GM13977 (cell line): ENCODE measurements around the gene ZBTB4.

Experiments
- DNase-seq: peaks from one replicate; pipeline ENCODE4 v3.0.0; 2012; ENCODE audit warnings: low spot score
- CTCF ChIP-seq: IDR thresholded peaks from 2 replicates; pipeline ENCODE4 v1.5.1; 2012; ENCODE audit warnings: mild to moderate bottlenecking, control low read depth; ENCODE audit not compliant: insufficient read depth; ENCODE audit errors: extremely low read depth, missing control alignments
- in situ Hi-C: fragments of 300-500 bp; cut with MboI; formaldehyde crosslinking; loops from one replicate; pipeline ENCODE4 v1.12.0; 2022; ENCODE audit warnings: low sequenced_read_pairs, low pct_unique_long_range_greater_than_20kb, mixed read lengths, inconsistent platforms; ENCODE audit not compliant: unreplicated experiment

The ZBTB4 gene

GRCh38 chr17:7423679-7424078 lies 55.8 kb downstream of the ZBTB4 start:
- in situ Hi-C loops = no loop called here
- no peak for TF ChIP-seq CTCF
- no peak for DNase-seq

GRCh38 chr17:7421186-7421585 lies 58.2 kb downstream of the ZBTB4 start:
- no peak for DNase-seq
- no peak for TF ChIP-seq CTCF
- in situ Hi-C loops = no loop called here

DNA sequence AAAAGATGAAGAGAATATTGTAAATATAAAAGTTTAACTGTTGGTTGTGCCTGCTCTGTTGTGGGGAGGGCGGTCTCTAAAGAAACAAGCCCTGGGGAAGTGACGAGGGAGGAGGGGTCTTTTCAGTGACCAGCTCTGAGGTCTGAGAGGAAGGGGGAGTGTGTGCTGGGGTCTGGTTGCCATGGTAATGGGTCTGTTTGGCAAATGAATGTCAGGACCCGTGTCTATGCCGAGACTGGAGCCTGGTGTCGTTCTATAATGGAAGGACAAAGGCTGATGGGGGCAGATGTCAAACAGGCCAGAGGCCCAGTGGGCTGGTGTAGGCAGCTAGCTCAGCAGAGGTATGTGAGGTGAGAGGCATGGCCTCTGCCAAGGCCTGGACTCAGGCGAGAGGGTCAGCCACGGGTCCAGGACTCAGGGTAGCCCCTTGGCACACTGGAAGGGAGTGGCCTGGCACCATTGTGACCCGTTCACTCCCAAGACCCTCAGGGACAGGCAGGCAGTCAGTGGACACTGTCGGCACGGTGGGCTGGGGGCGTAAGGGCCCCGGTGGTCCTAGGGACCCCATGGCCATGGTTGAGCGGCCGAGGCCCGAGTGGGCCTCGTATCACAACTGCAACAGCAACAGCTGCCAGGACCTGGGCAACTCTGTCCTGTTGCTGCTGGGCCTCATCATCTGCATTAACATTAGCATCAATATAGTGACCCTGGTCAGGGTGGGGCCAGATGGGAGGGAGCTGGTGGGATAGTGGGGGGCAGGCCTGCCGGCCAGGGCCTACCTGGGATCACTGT lies 59.4 kb downstream of the ZBTB4 start, which contains the start of gene SPEM1:
SPEM1 (plus strand) TSS at position 506 of the 792 bp plus-strand sequence; CDS start at position 567, 61 bp downstream.
- no peak for DNase-seq
- in situ Hi-C loops = no loop called here
- no peak for TF ChIP-seq CTCF

GRCh38 chr17:7418472-7419152 lies 60.8 kb downstream of the ZBTB4 start:
- DNase-seq = no peak
- in situ Hi-C loops = no loop called here
- no peak for TF ChIP-seq CTCF

- in situ Hi-C loops = no loop called here
- TF ChIP-seq CTCF = no peak
- DNase-seq = no peak
These were observed 62.3 kb downstream of the ZBTB4 start for GRCh38 chr17:7417056-7417655.

- in situ Hi-C loops = no loop called here
- DNase-seq = no peak
- TF ChIP-seq CTCF = no peak
These were observed 63.1 kb downstream of the ZBTB4 start for GRCh38 chr17:7416323-7416722.
